Caco-2 (cell line): Measurements from ENCODE around the gene RBL2. TPM values are rescaled to one million over a fixed set of nuclear protein-coding genes. Genes with fewer than 3 reads are reported as not detected.

Experiments
- BruUV-seq: library from RNA; stranded (reverse); fragments of 400-500 nt; replicated peaks from 2 replicates; lab custom pipeline; 2021; lab: Mats Ljungman, UMichigan
- CTCF ChIA-PET: fragments of 300-600 bp; sonication (Branson Sonifier 250); formaldehyde crosslinking; loops from one replicate; lab custom pipeline; 2022; ENCODE audit warnings: antibody characterized with exemption; lab: Charles Lee
- POLR2A ChIA-PET: fragments of 300-600 bp; sonication (Branson Sonifier 250); formaldehyde crosslinking; loops from one replicate; lab custom pipeline; 2022; ENCODE audit warnings: antibody characterized with exemption; lab: Charles Lee
- DNase-seq, 2 experiments: peaks; one replicate each; pipeline versions ENCODE4 v3.0.0 to v3.0.0-alpha.2; 2020 to 2022
- H3K27me3 ChIP-seq: replicated peaks from 2 replicates; pipeline ENCODE4 v1.6.0; 2011; ENCODE audit warnings: low read length; ENCODE audit not compliant: control insufficient read depth, insufficient read depth
- H3K36me3 ChIP-seq: 2 replicates; pipeline ENCODE4 v1.5.1; 2011; ENCODE audit warnings: low read length; ENCODE audit not compliant: control insufficient read depth, insufficient read depth
- H3K4me1 ChIP-seq: fragments of 250-450 bp; sonication (Bioruptor Pico); 2 replicates; pipeline ENCODE4 v1.5.1; 2020; ENCODE audit warnings: mild to moderate bottlenecking
- H3K4me3 ChIP-seq: 2 replicates; pipeline ENCODE4 v1.5.1; 2011; ENCODE audit warnings: low read depth, mild to moderate bottlenecking, control low read depth, low read length
- H3K9me3 ChIP-seq: fragments of 250-450 bp; sonication (Bioruptor Pico); 2 replicates; pipeline ENCODE4 v1.5.1; 2020; ENCODE audit warnings: mild to moderate bottlenecking, moderate library complexity
- H3K27ac Mint-ChIP-seq: one replicate; pipeline ENCODE4 v1.8.0; 2022; ENCODE audit warnings: mixed read lengths; ENCODE audit not compliant: unreplicated experiment
- H3K27me3 Mint-ChIP-seq: one replicate; pipeline ENCODE4 v1.8.0; 2022; ENCODE audit warnings: mixed read lengths; ENCODE audit not compliant: insufficient read depth, unreplicated experiment
- H3K36me3 Mint-ChIP-seq: one replicate; pipeline ENCODE4 v1.8.0; 2022; ENCODE audit warnings: mild to moderate bottlenecking, mixed read lengths; ENCODE audit not compliant: insufficient read depth, unreplicated experiment
- H3K4me1 Mint-ChIP-seq: one replicate; pipeline ENCODE4 v1.8.0; 2022; ENCODE audit warnings: low read depth, mixed read lengths; ENCODE audit not compliant: unreplicated experiment
- H3K4me3 Mint-ChIP-seq: one replicate; pipeline ENCODE4 v1.8.0; 2022; ENCODE audit warnings: mild to moderate bottlenecking, moderate library complexity, mixed read lengths; ENCODE audit not compliant: unreplicated experiment
- H3K9me3 Mint-ChIP-seq: one replicate; pipeline ENCODE4 v1.8.0; 2022; ENCODE audit warnings: mixed read lengths; ENCODE audit not compliant: unreplicated experiment
- intact Hi-C: fragments of 100-400 bp; cut with micrococcal nuclease; formaldehyde crosslinking; loops from one replicate; pipeline ENCODE4 v1.10.0; 2022; ENCODE audit not compliant: unreplicated experiment
- total RNA-seq: library from RNA; stranded (reverse); gene quantifications from 2 replicates; pipeline ENCODE4 v1.2.3, GENCODE V29; 2022
- TF ChIP-seq, protein P1 (sequence below), 2 experiments: fragments of 200-600 bp in 1 of 2; IDR thresholded peaks; 1 replicate in 1 of 2; 2 replicates in 1 of 2; pipeline versions ENCODE4 v1.5.1 to v1.8.0; 2011 to 2022; ENCODE audit warnings: antibody characterized with exemption in 1 of 2, control low read depth in 1 of 2, inconsistent platforms in 1 of 2, low read depth in 1 of 2, low read length in 1 of 2, mild to moderate bottlenecking in 1 of 2, moderate library complexity in 1 of 2; ENCODE audit not compliant: insufficient read depth in 1 of 2, severe bottlenecking in 1 of 2, unreplicated experiment in 1 of 2

The RBL2 gene
- total RNA-seq, 1 experiment from 2014 or later: 55.3 TPM

DNA sequence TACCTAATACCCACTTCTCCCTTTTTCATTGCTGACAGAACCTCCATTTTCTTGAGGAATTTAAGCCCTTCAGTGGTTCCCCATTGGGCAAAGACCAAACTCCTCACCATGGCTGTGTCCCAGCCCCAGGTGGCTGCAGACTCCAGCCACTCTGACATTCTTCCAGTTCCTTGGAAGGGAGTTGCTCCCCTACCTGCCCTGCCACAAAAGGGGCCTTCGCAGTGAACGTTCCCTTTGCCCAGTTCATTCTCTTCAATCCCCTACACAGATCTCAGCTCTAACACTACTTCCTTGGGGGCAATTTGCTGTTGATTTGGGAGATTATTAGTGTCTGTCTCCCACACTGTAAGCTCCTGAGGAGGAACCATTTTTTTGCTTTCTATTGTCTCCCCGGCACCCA lies 72.0 kb downstream of the RBL2 start:
- DNase-seq: no peak
- no TSS peak for BruUV-seq
- Mint-ChIP-seq H3K4me3 (no peak overlapping the region), H3K9me3 (no peaks in the 10 kb centered on the region), H3K27ac (no peak overlapping the region), H3K27me3 (no peaks in the 10 kb centered on the region), H3K36me3 (peaks cover 27% of the 10 kb centered on the region), H3K4me1 (peaks cover 28% of the 10 kb centered on the region)
- H3K4me3 ChIP-seq: no peak overlapping the region
- no peaks in the 10 kb centered on the region for H3K9me3 ChIP-seq
- intact Hi-C loops: no loop called here
- ChIA-PET CTCF (interaction anchor here (0.6 kb wide), 1 partner anchor 43 kb away, joined by 3 read pairs; no protein-coding TSS in a partner anchor), POLR2A (no interaction called here)
- peaks cover 29% of the 10 kb centered on the region for H3K4me1 ChIP-seq
- no peaks in the 10 kb centered on the region for H3K27me3 ChIP-seq
- TF ChIP-seq, protein P1, sequence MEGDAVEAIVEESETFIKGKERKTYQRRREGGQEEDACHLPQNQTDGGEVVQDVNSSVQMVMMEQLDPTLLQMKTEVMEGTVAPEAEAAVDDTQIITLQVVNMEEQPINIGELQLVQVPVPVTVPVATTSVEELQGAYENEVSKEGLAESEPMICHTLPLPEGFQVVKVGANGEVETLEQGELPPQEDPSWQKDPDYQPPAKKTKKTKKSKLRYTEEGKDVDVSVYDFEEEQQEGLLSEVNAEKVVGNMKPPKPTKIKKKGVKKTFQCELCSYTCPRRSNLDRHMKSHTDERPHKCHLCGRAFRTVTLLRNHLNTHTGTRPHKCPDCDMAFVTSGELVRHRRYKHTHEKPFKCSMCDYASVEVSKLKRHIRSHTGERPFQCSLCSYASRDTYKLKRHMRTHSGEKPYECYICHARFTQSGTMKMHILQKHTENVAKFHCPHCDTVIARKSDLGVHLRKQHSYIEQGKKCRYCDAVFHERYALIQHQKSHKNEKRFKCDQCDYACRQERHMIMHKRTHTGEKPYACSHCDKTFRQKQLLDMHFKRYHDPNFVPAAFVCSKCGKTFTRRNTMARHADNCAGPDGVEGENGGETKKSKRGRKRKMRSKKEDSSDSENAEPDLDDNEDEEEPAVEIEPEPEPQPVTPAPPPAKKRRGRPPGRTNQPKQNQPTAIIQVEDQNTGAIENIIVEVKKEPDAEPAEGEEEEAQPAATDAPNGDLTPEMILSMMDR (IDR thresholded peaks at IDR 0.05; ENCODE audit: insufficient read depth in 1 of 2, low read depth in 1 of 2, low read length in 1 of 2, severe bottlenecking in 1 of 2, unreplicated experiment in 1 of 2): no peak
- H3K36me3 ChIP-seq: no peaks in the 10 kb centered on the region

DNA sequence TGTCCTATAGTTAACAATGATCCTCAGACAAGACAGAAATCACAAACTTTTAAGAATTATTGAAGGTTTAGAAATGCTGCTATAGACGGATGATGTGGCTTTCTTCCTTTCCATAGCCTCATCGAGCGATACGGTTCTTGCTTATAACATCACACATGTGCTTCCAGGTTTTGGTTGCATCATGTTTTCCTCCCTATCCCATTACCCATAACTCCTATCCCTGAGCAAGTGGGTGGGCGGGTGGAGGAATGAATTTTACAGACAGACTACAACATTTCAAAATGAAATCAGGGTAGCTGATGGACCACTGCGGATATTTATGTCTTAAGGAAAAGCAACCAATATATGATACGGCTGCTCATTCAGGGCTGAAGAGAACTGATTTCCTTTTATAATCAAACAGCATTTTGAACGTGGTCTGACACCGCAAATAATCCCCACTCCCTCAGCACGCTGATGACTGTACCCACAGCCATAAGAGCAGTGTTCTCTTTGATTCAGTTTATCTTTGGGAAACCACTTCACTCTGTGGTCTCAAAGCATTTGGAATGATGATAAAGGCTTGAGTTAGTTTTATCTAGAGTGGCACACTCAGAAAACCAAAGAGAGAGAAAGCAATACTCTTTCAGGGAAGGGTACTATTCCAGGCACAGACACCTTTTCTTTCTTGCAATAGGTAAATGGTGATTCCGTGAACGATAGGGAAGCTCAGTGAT lies 73.4 kb downstream of the RBL2 start:
- Histone ChIP-seq H3K4me3 (no peak overlapping the region), H3K4me1 (peaks cover 33% of the 10 kb centered on the region), H3K36me3 (no peaks in the 10 kb centered on the region), H3K27me3 (no peaks in the 10 kb centered on the region), H3K9me3 (peaks cover 7% of the 10 kb centered on the region)
- intact Hi-C loops: no loop called here
- Mint-ChIP-seq H3K4me1 (peaks cover 34% of the 10 kb centered on the region), H3K36me3 (peaks cover 15% of the 10 kb centered on the region), H3K27ac (no peak overlapping the region), H3K4me3 (no peak overlapping the region), H3K27me3 (no peaks in the 10 kb centered on the region), H3K9me3 (no peaks in the 10 kb centered on the region)
- ChIA-PET POLR2A (no interaction called here), CTCF (no interaction called here)
- no TSS peak for BruUV-seq
- DNase-seq: no peak
- TF ChIP-seq, protein P1 (IDR thresholded peaks at IDR 0.05; ENCODE audit: insufficient read depth in 1 of 2, low read depth in 1 of 2, low read length in 1 of 2, severe bottlenecking in 1 of 2, unreplicated experiment in 1 of 2): no peak

DNA sequence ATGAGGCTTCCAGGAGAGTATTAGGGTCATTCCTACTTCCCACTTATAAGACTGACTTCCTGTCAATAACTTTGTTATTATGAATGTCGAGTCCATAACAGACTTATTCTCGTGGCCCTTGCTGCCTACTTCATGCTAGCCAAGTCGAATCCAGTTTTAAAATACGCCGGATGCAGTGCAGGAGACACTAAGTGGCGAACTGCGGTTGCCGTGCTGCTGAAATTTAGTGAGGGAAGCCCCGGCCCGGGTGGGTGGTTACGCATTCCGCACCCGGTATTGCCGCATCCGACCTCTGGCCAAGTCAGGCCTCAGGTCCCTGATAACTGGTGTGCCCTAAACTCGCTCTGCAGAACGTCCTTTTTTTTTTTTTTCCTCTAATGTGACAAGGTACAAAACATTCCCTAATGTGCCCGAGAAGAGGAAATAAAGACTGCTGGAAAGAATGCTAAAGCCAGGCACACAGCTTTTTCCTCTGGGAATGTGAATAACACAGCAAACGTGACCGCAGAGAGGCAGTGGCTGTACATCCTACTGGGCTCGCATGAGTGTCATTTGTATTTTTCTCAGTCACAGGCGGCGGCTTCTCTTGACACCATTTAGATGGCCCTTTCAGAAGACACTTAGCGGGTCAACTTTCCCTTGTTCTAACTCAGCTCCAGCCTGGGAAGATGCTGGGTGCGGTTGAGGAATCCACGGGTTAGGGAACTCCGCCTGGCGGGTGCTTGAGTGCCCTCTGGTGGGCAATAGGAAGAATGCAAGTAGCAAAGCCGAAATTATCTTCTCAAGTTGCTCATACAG lies 75.8 kb downstream of the RBL2 start:
- Mint-ChIP-seq H3K27me3 (no peaks in the 10 kb centered on the region), H3K9me3 (peaks cover 9% of the 10 kb centered on the region), H3K4me1 (peaks cover 23% of the 10 kb centered on the region), H3K27ac (peak overlapping the region; percentile 87), H3K4me3 (no peak overlapping the region), H3K36me3 (no peaks in the 10 kb centered on the region)
- peaks cover 31% of the 10 kb centered on the region for H3K4me1 ChIP-seq
- H3K9me3 ChIP-seq: peaks cover 26% of the 10 kb centered on the region
- no peaks in the 10 kb centered on the region for H3K27me3 ChIP-seq
- no TSS peak for BruUV-seq
- TF ChIP-seq, protein P1 (IDR thresholded peaks at IDR 0.05; ENCODE audit: insufficient read depth in 1 of 2, low read depth in 1 of 2, low read length in 1 of 2, severe bottlenecking in 1 of 2, unreplicated experiment in 1 of 2): peak; percentile 94 to 97
- POLR2A ChIA-PET: interaction anchor here (2.1 kb wide), 1 partner anchor 8 kb away, joined by 10 read pairs; no protein-coding TSS in a partner anchor
- no peak overlapping the region for H3K4me3 ChIP-seq
- CTCF ChIA-PET: interaction anchor here (0.6 to 2.1 kb wide), 6 partner anchors 11 to 73 kb away, joined by 3 to 5 read pairs (median 5); no protein-coding TSS in a partner anchor
- H3K36me3 ChIP-seq: no peaks in the 10 kb centered on the region
- intact Hi-C loops: loop anchor here (2.0 to 5.0 kb wide), 2 partner anchors 75 to 193 kb away; partner anchors contain the start of gene RBL2
- peak; percentile 74 to 79 for DNase-seq
